ENCODE results near the gene PNLIPRP3. TPM values are rescaled to one million over a fixed set of nuclear protein-coding genes. Genes with fewer than 3 reads are reported as not detected.

Gene PNLIPRP3
- total and polyA plus RNA-seq, 2 donors (not counting 3 experiments of a cell fraction or from before 2014, with no cell fraction given): not detected

DNA sequence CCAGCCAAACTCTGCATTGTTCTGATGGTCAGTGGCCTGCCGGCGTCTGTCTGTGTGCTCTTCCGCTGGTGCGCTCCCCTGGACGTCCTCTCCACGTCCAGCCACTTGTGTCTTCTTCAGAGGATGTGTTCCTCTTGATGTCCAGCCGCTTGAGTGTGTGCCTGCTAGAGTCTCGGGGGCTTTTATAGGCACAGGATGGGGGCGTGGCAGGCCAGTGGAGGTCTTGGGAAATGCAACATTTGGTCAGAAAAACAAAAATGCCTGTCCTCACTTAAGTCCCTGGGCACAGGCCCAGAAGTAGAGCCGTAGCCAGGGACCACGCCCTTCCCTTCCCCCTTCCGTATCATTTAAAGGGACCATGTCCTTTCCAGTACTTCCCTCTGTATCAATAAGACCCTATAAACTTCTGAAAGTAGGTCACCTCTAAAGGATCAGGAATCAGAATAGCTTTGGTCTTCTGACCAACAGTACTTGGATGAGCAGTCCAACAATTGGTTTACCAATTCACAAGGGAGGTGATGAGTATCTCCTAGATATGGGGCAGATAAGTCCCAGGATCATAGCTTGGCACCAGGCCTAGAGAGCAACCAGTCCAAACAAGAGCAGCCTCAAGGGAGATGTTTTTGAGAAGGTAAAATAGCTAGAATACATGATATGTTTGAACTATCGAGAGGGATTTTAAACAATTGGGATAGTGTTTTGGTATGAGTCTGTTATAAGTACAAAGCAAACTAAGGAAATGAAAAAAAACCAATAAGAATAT is 32.2 kb upstream of the PNLIPRP3 start:
- DNase-seq (ENCODE audit: low read depth, low spot score): no peak
- H4K20me1 ChIP-seq (replicated peaks; ENCODE audit: control insufficient read depth, extremely low read depth, insufficient read depth, low read length): no peaks in the 10 kb centered on the region
- no peaks in the 10 kb centered on the region for H3K79me2 ChIP-seq (ENCODE audit: control insufficient read depth, insufficient read depth, low read length)
- H3K9me1 ChIP-seq (replicated peaks; ENCODE audit: control insufficient read depth, extremely low read depth, insufficient read depth, low read length): no peaks in the 10 kb centered on the region
- no peak for FAIRE-seq
- dilution Hi-C loops (cut with MboI; ENCODE audit: extremely low pct_ligation_motif_present, low sequenced_read_pairs): no loop called here
- no peak for TF ChIP-seq POLR2AphosphoS5 (IDR thresholded peaks at IDR 0.05; ENCODE audit: insufficient read depth, low read depth, low read length)
- TF ChIP-seq FOS (IDR thresholded peaks at IDR 0.05; ENCODE audit: borderline replicate concordance, insufficient read depth, low read length): no peak
- no peak for TF ChIP-seq CTCF (IDR thresholded peaks at IDR 0.05; ENCODE audit: extremely low read depth in 1 of 2, insufficient read depth in 1 of 2, low read depth in 1 of 2, low read length in 2 of 2)
- no peak for TF ChIP-seq JUN (IDR thresholded peaks at IDR 0.05; ENCODE audit: borderline replicate concordance, insufficient read depth, insufficient read length, low read depth)
- TF ChIP-seq, protein P1, sequence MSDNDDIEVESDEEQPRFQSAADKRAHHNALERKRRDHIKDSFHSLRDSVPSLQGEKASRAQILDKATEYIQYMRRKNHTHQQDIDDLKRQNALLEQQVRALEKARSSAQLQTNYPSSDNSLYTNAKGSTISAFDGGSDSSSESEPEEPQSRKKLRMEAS (IDR thresholded peaks at IDR 0.05; ENCODE audit: insufficient read depth, insufficient read length): no peak
- TF ChIP-seq MYC (IDR thresholded peaks at IDR 0.05; ENCODE audit: low read depth, low read length): no peak
- no peak for TF ChIP-seq GATA2 (IDR thresholded peaks at IDR 0.05; ENCODE audit: insufficient read depth, insufficient read length, low read depth, low read length)
- no peak for TF ChIP-seq POLR2A (IDR thresholded peaks at IDR 0.05; ENCODE audit: low read depth, low read length)
- no peak for TF ChIP-seq EZH2 (IDR thresholded peaks at IDR 0.05; ENCODE audit: borderline replicate concordance, low read depth, low read length, severe bottlenecking)
- H2AFZ ChIP-seq (ENCODE audit: low read depth, low read length): no peak overlapping the region
- no peak overlapping the region for H3K4me2 ChIP-seq (ENCODE audit: insufficient read depth, low read length)
- intact Hi-C loops (cut with micrococcal nuclease): no loop called here
- CTCF ChIA-PET: no interaction called here
- no peak overlapping the region for H3K9ac ChIP-seq (replicated peaks; ENCODE audit: extremely low read depth, insufficient read depth, low read length)
- POLR2A ChIA-PET: no interaction called here
- H3K9me3 ChIP-seq (replicated peaks; ENCODE audit: control insufficient read depth, insufficient read depth, low read length): no peaks in the 10 kb centered on the region
- H3K27me3 ChIP-seq (ENCODE audit: control insufficient read depth in 2 of 2, insufficient read depth in 2 of 2, low read length in 2 of 2): no peaks in the 10 kb centered on the region
- no peaks in the 10 kb centered on the region for H3K36me3 ChIP-seq (ENCODE audit: control insufficient read depth in 2 of 2, extremely low read depth in 1 of 2, insufficient read depth in 2 of 2, low read length in 2 of 2)
- H3K4me1 ChIP-seq (ENCODE audit: control insufficient read depth, extremely low read depth, insufficient read depth, low read length): no peaks in the 10 kb centered on the region
- BruUV-seq (replicated peaks): no TSS peak
- no peak overlapping the region for H3K4me3 ChIP-seq (replicated peaks in 1 of 3; ENCODE audit: insufficient read depth in 1 of 3, low read depth in 1 of 3, low read length in 3 of 3)
- H3K27ac ChIP-seq (ENCODE audit: insufficient read depth, low read depth, low read length): no peak overlapping the region

All from endothelial cell of umbilical vein (primary cell).